ENCODE data around the gene TNFRSF18.

The TNFRSF18 gene

GRCh38 chr1:1240348-1240732, 33.9 kb upstream of the TNFRSF18 start:
- no peak for DNase-seq

GRCh38 chr1:1239614-1240347, 33.4 kb upstream of the TNFRSF18 start:
- DNase-seq = no peak

- DNase-seq = no peak
These were observed 32.8 kb upstream of the TNFRSF18 start for GRCh38 chr1:1239227-1239613.

DNA sequence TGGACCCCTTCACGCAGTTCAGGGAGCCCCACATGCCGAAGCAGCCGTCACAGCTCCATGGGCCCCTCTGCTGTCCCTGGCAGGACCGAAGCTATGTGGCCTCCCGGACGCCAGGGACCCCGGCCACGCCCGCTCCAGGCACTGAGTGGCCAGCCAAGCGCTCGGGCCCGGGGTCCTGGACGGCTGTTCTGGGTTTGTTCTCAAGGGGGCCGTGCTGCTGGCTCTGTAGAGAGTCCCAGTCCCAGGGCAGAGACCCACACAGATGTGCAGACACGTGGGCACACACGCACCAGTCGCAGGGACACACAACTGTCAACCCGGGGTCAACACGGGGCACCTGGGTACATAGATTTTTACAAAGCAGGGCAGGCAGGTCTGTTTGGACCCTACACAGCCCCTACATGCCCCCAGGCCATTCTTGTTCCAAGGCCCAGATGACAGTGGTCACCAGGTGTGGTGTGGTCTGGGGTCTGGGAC, 32.3 kb upstream of the TNFRSF18 start:
- no peak for DNase-seq

- DNase-seq = no peak
These were observed 31.7 kb upstream of the TNFRSF18 start for GRCh38 chr1:1237874-1238701.

DNA sequence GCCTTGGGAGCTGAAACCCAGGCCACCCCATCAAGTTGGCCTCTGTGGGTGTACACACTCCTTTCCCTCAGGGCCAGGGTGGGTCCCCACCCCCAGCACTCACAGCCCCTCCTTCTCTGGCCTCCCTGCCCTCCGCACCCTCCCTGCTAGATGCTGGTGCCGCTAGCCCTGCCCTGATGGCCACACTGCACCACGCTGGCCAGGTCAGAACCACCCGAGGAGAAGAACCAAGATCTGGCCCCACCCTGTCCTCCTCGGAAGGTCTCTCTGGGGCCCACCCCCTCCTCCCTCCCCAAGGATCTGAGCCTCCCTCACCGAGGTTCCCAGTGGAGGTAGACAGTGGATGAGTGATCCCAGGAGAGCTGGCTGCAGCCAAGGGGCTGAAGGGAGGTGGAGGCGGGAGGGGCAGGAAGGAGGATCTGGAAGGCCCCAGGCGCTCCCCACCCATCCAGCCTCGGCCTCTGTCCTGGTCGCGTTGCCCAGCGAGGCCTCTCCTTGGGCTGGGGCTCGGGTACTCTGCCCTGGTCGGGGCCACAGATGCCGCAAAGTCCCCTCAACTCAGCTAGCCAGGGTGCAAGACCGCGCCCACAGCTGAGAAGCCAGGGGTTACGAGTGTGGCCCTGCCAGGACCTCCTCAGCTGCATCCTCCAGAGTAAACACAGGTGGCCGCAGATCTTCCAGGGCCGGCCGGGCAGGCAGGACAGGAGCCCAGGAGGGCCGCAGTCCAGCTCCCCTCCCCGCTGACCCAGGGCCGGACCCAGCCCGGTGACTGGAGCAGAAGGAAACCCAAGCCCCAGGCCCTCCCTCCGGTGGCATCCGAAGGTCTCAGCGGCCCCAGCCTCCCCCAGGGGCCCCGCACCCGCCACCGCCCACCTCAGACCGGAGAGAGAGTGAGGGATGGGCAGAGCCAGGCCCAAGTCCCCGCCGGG, 30.8 kb upstream of the TNFRSF18 start:
- no peak for DNase-seq

DNA sequence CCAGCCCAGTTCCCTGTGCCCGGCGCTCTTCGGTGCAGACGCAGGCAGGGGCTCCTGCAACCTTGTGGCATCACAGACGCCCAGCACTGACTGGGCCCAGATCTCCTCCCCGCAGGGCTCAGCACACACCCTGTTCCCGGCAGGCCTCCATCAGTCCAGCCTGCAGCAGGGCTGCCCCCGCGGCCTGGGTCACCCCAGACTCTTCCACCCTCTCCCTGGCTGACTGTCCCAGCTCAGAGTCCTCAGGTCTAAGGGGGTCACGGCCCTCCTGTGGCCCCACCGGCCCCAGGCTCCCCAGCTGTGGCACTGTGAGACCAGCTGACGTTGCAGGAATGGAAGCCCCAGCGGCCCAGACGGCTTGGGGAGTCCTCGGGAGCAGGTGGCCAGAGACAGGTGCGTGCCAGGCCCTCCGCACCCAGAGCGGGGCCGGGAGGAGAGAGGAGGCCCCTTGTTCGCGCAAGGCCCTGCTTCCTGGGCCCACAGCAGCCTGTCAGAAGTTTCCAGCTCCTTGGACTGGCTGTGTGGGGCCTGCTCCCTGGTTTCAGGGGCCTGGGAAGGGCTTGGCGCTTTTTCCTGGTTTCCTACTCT, 29.9 kb upstream of the TNFRSF18 start:
- DNase-seq = no peak

- no peak for DNase-seq
These were observed 28.8 kb upstream of the TNFRSF18 start for GRCh38 chr1:1235016-1235744.

GRCh38 chr1:1234180-1234808, 27.9 kb upstream of the TNFRSF18 start:
- no peak for DNase-seq

DNA sequence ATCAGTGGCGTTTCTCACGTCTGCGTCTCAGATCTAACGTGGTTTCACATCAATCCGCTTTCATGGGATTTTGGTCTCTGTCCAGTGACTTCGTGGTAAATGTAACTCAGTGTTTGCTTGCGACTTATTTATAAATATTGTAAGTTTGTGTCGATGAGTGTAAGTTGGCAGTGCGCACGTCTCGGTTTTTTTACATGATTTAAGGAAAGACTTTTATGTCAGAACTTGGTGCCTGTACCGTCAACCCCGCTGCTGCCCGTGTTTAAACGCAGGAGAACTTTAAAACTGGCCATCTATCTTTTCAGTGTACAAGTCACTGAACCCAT, 27.1 kb upstream of the TNFRSF18 start:
- DNase-seq = no peak

GRCh38 chr1:1232796-1233566, 26.6 kb upstream of the TNFRSF18 start:
- no peak for DNase-seq

GRCh38 chr1:1232208-1232795, 25.9 kb upstream of the TNFRSF18 start, which contains the start of gene B3GALT6:
Gene B3GALT6, plus strand, starts transcription at chr1:1232237. Its CDS starts 42 bp downstream, at chr1:1232279.
- DNase-seq = no peak

DNA sequence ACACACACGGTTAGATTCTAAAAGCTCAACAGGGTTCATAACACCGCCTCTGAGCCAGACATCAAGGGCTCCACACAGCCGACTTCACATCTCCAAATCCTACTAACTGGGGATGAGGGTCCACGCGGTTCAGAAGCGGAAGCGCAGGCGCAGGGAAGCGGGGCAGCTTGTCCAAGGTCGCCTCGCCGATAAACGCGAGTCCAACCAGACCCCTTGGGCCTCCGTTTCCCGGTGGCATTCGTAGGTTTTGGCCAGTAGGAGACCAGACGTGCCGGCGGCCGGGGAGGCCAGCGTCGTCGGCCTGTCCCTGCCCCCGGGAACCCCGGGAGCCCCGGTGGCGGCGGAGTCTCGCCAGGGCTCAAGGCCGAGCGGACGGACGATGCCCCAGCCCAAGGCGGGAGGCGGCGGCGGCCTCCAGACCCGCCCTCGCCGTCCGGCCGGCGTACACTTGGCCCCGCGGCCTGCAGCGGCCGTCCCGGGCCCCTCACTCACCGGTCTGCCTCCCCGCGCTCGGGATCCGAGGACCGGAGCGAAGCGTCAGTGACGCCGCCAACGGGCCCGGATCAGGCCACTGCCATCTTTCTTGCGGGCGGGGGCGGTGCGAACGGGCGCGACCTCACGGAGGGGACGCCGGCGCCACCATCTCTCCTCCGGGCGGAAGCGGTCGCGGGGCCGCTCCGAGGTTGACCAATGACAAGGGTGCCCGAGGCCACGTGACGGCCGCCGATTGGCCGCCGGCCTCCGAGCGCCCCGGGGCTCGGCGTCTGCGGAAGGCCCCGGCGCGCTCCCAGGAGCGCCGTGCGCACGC, 25.2 kb upstream of the TNFRSF18 start, which contains the start of gene SDF4:
TSS of gene SDF4 (minus strand) at position 602 of the 808 bp plus-strand sequence. CDS start 3,229 bp downstream, outside the sequence.
- DNase-seq = peak; percentile 74

GRCh38 chr1:1230656-1231399, 24.4 kb upstream of the TNFRSF18 start:
- DNase-seq = no peak

GRCh38 chr1:1229770-1230169, 23.4 kb upstream of the TNFRSF18 start:
- no peak for DNase-seq

- DNase-seq = no peak
These were observed 22.4 kb upstream of the TNFRSF18 start for GRCh38 chr1:1228596-1229321.

DNA sequence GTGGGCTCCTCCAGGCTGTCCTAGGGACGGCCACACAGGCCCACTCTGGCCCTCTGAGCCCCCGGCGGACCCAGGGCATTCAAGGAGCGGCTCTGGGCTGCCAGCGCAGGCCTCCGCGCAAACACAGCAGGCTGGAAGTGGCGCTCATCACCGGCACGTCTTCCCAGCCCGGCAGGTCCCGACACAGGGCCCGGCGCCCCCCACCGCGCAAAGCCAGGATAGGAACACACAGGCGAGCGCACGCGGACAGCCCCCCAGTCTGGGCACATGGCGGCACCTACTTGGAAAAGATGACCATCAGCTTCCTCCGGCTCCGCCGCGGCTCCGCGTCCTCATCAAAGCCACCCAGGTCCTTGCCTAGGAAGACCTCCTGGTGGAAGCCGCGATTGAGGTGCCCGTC, 21.8 kb upstream of the TNFRSF18 start:
- DNase-seq = no peak

DNA sequence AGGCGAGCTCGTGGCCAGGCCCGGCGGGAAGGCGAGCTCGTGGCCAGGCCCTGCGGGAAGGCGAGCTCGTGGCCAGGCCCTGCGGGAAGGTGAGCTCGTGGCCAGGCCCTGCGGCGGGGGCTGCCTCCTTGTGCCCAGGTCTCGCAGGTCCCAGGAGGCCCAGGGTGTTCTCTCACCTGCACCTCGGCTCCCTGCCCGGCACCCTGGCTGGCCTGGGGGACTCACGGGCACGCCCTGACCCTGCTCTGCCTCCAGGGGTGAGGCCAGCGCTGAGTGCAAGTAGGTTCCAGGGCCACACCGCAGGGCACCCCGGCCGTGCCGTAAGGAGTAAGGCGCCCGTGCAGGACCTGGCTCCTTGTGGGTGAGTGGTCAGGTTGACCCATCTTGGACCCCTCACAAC, 21.0 kb upstream of the TNFRSF18 start:
- DNase-seq = no peak

Data from NCI-H1694 (cell line).